EH (cell line): ENCODE results near the gene KRT80.
A peak's percentile ranks its signal among the peaks of the same experiment; 100 is the strongest.

ENCODE experiments used
- DNase-seq: peaks from one replicate; pipeline ENCODE4 v3.0.0-alpha.2; 2015; ENCODE audit warnings: low read depth

Gene KRT80

GRCh38 chr12:52155048-52155868 lies 36.6 kb downstream of the KRT80 start:
- DNase-seq = no peak

GRCh38 chr12:52152905-52153317 lies 38.9 kb downstream of the KRT80 start:
- DNase-seq = no peak

- DNase-seq = peak; percentile 52
These were observed 39.7 kb downstream of the KRT80 start for GRCh38 chr12:52151837-52152783.

- no peak for DNase-seq
These were observed 40.5 kb downstream of the KRT80 start for GRCh38 chr12:52151153-52151836.

GRCh38 chr12:52149651-52150241 lies 42.1 kb downstream of the KRT80 start:
- peak; percentile 43 for DNase-seq

GRCh38 chr12:52149182-52149641 lies 42.6 kb downstream of the KRT80 start:
- no peak for DNase-seq

- DNase-seq = no peak
These were observed 43.2 kb downstream of the KRT80 start for GRCh38 chr12:52148464-52149181.

GRCh38 chr12:52147964-52148463 lies 43.8 kb downstream of the KRT80 start:
- DNase-seq = no peak

- peak; percentile 100 for DNase-seq
These were observed 44.3 kb downstream of the KRT80 start for GRCh38 chr12:52147367-52147963.

GRCh38 chr12:52146822-52147366 lies 44.9 kb downstream of the KRT80 start:
- no peak for DNase-seq

GRCh38 chr12:52146089-52146821 lies 45.6 kb downstream of the KRT80 start:
- DNase-seq = no peak

- DNase-seq = no peak
These were observed 46.4 kb downstream of the KRT80 start for GRCh38 chr12:52145228-52146088.

GRCh38 chr12:52144512-52145227 lies 47.1 kb downstream of the KRT80 start:
- DNase-seq = no peak

- no peak for DNase-seq
These were observed 49.4 kb downstream of the KRT80 start for GRCh38 chr12:52142431-52142830.

- no peak for DNase-seq
These were observed 49.9 kb downstream of the KRT80 start for GRCh38 chr12:52141875-52142274.

- DNase-seq = no peak
These were observed 50.5 kb downstream of the KRT80 start for GRCh38 chr12:52141306-52141705.

- DNase-seq = peak; percentile 31
These were observed 52.2 kb downstream of the KRT80 start for GRCh38 chr12:52139579-52140062.

GRCh38 chr12:52139147-52139546 lies 52.7 kb downstream of the KRT80 start:
- no peak for DNase-seq
